NCI-H82 (cell line): ENCODE measurements around the gene TBC1D26.
"Not testable (repeated sequence)": the region's sequence is repeated elsewhere in the genome, so short reads cannot be mapped to it uniquely, and the experiment has no call there.

Source experiments
- DNase-seq: peaks from one replicate; lab custom pipeline; 2025; lab: John Stamatoyannopoulos, UW

TBC1D26 gene

DNA sequence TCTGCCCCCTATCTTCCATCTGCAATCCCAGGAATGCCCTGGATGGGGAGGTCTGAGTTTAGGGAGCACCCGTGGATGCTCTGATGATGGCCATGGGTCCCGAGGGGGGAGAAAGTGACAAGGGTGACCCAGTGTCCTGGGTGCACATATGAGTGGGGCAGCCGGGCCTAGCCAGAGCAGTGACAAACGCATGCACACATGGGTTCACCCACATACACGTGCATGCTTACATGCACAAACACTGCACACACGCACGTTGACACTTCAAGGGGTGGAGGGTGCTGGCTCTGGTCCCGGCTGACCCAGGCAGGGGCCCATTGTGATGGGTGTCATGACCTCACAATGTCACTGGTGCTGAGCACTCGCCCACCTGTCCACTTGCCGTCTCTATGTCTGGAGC lies at the start of gene TBC1D26:
Gene TBC1D26, plus strand, starts transcription at position 384 of the 400 bp plus-strand sequence. CDS start 3,066 bp downstream, outside the sequence.
- not testable (repeated sequence) for DNase-seq

DNA sequence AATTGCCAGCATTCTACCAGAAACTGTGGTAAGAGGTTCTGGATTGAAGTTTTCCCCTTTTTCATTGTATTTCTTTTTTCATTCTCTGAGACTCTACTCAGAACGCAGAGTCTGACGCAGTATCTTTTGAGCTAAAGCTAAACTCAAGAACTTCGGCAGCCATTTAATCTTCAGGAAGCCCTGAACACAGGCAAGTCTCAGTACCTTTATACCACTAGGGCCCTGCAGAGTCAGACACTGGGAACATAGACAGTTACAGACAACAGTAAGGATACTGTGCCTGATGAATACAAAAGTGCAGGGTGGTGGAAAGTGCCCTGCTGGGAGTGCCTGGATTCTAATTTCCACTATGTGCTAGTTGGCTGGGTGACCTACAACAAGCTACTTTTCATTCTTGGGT lies 48.9 kb upstream of the TBC1D26 start:
- not testable (repeated sequence) for DNase-seq

GRCh38 chr17:15683824-15684478 lies 48.1 kb upstream of the TBC1D26 start, which contains the start of gene TRIM16:
TSS of gene TRIM16 (minus strand) at chr17:15684311. CDS start at chr17:15651609, 32,702 bp downstream.
- peak; percentile 80 for DNase-seq

GRCh38 chr17:15687494-15687893 lies 44.6 kb upstream of the TBC1D26 start:
- not testable (repeated sequence) for DNase-seq

- not testable (repeated sequence) for DNase-seq
These were observed 33.1 kb upstream of the TBC1D26 start for GRCh38 chr17:15698967-15699366.

DNA sequence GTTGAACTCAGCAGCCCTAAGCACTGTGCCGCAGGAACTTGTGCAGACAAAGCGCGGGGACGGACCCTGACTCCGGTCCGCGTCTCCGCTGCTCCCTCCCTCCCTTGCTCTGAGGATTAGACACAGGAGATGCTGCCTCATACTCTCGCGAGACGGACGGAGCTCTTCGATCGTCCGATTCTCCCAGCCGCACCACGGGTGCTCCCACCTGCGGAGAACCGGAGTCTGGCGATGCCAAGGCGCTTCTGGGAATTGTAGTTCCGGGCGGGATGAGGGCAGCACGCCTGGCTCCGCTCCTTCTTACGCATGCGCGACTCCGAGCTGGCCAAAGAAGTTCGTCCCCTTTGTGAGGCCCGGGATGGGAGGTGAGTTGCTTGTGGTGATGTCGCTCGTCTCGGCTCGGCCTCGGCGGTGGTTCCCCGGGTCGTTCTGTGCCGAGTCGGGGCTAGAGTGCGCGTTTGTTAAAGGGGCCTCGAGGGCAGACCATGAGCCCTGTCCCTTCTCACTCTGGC lies 32.6 kb upstream of the TBC1D26 start, which contains the start of gene ZNF286A:
Gene ZNF286A, plus strand, starts transcription at position 340 of the 512 bp plus-strand sequence. CDS start 578 bp downstream, outside the sequence.
- DNase-seq, result peak; percentile 100

- not testable (repeated sequence) for DNase-seq
These were observed 32.1 kb upstream of the TBC1D26 start for GRCh38 chr17:15699937-15700336.

DNA sequence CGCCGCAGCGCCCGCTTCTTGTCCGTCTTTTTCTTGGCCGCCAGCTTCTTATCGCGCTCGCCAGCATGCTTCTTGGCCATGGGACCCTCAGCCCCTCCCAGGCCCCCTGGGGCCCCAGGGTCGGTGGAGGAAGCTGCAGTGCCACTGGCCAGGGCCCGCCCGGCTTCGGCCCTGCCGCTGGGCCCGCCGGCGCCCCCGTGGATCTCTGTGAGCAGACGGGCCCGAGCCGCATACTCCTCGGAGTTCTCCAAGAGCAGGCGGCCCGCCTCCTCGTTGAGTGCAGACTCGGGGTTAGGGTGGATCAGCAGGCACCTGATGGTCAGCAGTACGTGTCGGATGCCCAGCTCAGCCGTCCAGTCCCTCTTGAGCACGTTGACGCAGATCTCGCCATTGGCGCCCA lies 27.8 kb upstream of the TBC1D26 start:
- not testable (repeated sequence) for DNase-seq

- not testable (repeated sequence) for DNase-seq
These were observed 27.3 kb upstream of the TBC1D26 start for GRCh38 chr17:15704813-15705212.

GRCh38 chr17:15708879-15709278 lies 23.2 kb upstream of the TBC1D26 start:
- not testable (repeated sequence) for DNase-seq

GRCh38 chr17:15716601-15717563 lies 15.2 kb upstream of the TBC1D26 start:
- not testable (repeated sequence) for DNase-seq

DNA sequence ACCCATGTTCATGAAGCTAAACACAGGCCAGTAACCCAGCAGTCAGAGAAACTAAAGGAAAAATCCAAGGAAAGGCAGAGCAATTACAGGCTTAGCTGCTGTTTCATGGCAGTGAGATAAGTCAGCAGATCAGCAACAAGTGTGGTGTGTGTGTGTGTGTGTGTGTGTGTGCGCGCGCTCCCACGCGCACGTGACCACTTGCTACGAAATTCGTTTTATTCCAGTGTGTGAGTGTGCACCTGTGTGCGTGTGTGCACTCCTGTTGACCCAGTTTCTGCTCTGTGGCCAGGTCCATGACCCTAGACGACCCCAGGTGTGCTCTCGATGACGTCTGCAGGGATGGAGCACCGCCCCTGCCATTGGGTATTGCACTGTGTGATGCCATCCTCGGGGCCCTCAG lies 1.5 kb upstream of the TBC1D26 start:
- DNase-seq, result not testable (repeated sequence)

GRCh38 chr17:15733174-15733789 lies 1.2 kb downstream of the TBC1D26 start:
- not testable (repeated sequence) for DNase-seq

GRCh38 chr17:15736578-15736977 lies 4.5 kb downstream of the TBC1D26 start:
- DNase-seq, result not testable (repeated sequence)

DNA sequence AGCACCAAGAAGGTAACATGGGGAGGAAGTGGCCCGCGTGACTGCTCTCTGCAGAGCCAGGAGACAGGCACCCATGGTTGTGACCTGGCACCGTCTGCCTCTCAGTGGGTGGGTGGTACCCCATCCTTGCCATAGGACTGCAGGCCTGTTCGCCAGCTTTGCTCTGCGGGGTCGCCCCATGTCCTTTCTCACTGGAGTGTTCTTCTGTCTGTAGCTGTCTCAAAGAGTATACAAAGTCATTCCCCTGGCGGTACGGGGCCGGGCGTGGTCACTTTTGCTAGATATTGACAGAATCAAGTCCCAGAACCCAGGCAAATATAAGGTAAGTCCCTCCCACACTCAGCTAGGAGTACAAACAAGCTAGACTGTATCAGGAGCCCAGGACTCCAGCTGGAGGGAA lies 6.0 kb downstream of the TBC1D26 start:
- no peak for DNase-seq

- not testable (repeated sequence) for DNase-seq
These were observed 7.2 kb downstream of the TBC1D26 start for GRCh38 chr17:15739259-15739658.

GRCh38 chr17:15740041-15740440 lies 8.0 kb downstream of the TBC1D26 start:
- not testable (repeated sequence) for DNase-seq

DNA sequence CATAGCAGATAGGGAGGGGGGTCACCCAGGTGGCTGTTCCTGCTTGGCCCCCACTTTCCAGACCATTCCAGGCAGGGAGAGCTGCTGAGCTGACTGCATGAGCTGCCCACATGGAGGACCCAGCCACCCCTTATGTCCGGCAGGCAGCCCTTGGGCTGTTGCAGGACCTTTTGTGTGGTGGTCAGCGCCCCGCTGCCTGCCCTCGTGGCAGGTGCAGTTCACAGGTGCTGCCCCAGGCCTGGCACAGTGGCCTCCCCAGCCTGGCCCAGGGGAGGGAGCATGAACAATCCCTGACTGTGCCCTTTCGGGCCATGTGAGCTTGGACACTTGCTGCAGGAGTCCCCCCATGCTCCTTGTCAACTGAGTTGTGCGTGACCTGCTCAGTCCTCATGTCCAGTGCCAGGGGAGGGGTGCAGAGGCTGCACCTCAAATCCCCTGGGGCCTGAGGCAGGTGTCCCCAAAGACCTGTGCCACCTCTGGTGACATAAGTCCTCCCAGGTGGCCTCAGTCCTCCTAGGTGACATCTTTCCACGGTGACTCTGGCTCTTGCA lies 8.6 kb downstream of the TBC1D26 start:
- no peak for DNase-seq

DNA sequence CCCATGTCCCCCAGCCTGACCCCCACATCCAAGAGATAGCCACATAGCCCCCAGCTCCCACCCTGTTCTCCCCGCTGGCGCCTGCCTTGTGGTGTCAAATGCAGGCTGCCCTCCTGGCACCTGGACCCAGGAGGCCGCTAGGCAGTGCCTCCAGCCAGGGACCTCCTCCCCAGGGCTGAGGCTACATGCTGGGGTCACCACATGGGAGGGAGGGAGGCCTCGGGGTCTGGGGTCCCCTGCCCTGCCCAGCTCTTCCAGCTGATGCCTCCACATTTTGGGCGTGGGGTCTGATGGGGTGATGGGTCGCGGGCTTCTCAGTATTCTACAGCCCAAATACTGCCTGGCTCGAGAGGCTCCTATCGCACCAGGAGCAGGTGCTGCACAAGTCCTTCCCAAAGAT lies 9.5 kb downstream of the TBC1D26 start:
- no peak for DNase-seq

DNA sequence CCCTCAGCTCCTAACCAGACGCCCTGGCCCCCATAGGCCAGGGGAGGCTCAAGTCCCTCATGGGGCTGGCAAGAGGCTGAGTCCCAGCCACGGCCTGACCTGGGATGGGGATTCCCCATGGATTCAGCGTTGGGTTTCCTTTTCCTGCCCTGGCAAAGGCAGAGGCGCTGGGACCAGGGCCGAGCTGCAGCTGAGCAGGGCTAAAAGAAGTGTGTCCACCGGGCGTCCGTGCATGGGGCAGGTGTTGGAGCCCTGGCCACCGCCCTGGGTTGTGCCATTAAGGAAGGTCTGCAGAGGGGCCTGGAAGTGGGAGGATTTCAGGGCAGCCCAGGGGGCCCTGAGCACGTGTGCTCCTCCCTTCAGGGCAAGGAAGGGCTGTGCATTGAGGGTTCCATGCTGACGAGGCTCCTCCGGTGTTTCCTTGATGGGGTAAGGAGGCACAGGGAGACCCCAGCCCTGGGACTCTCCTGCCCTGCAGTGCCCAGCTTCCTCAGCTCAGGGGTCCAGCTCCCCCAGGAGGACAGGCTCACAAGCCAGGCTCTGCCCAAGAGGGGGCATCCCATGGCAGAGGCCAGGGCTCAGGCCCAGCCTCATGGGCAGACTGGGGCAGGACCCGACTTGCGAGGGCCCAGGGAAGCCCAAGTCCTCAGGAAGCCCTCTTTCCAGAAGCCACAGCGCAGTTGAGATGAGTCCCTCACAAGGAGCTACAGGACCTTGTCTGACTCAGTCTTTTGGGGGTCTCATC lies 10.1 kb downstream of the TBC1D26 start:
- DNase-seq, result no peak

DNA sequence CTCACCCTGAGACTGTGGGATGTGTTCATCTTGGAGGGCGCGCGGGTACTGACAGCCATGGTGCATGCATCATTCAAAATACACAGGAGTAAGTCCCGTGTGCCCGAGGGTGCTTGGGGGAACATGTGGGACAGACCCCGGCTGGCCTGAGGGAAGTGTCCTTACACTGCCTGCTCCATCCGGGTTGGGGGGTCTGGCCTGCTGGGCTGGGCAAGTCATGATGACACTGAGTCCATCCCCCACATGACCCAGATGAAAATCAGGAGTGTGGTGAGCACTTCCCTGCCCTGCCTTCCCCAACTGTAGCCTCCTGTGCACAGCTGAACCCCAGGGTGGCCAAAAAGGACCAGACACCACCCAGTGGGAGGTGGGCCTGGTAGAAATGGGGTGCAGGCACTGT lies 10.8 kb downstream of the TBC1D26 start:
- DNase-seq, result no peak
